K562 (cell line): Measurements from ENCODE around the gene COPS6. TPM values are rescaled to one million over a fixed set of nuclear protein-coding genes. Genes with fewer than 3 reads are reported as not detected.

Experiments used
- CCNT2 ChIP-seq: IDR thresholded peaks from 2 replicates; pipeline ENCODE4 v1.6.1; 2011; ENCODE audit warnings: borderline replicate concordance, low read depth, mild to moderate bottlenecking, moderate library complexity, mixed read lengths, low read length; ENCODE audit not compliant: insufficient read length; ENCODE audit errors: extremely low read depth
- CREM ChIP-seq: IDR thresholded peaks from 2 replicates; pipeline ENCODE4 v1.6.1; 2014; ENCODE audit warnings: antibody characterized with exemption, low read depth
- CUX1 ChIP-seq: fragments of 200-800 bp; sonication (Bioruptor generic); IDR thresholded peaks from 2 replicates; pipeline ENCODE4 v1.6.1; 2016; ENCODE audit warnings: missing genetic modification characterization, missing compliant biosample characterization
- ELF2 ChIP-seq: fragments of 250-450 bp; sonication (Bioruptor Pico); IDR thresholded peaks from 2 replicates; pipeline ENCODE4 v1.5.0; 2021; ENCODE audit warnings: mild to moderate bottlenecking
- ETS1 ChIP-seq: conservative IDR thresholded peaks from 2 replicates; pipeline ENCODE4 v1.6.1; 2011; ENCODE audit warnings: low read depth, mild to moderate bottlenecking, low read length; ENCODE audit not compliant: control insufficient read depth
- HCFC1 ChIP-seq: IDR thresholded peaks from 2 replicates; pipeline ENCODE4 v1.6.1; 2012; ENCODE audit warnings: low read depth, low read length, improper control_type of control experiment
- MAX ChIP-seq: sonication (generic); formaldehyde crosslinking; IDR thresholded peaks from 2 replicates; pipeline ENCODE4 v1.9.0; 2022; ENCODE audit warnings: mild to moderate bottlenecking, missing genetic modification reagents
- MNT ChIP-seq, 2 experiments: fragments of 450-650 bp; conservative IDR thresholded peaks; 2 replicates each; pipeline ENCODE4 v1.6.1; 2017; ENCODE audit warnings: mild to moderate bottlenecking in 2 of 2, moderate library complexity in 2 of 2
- MXI1 ChIP-seq: IDR thresholded peaks from 2 replicates; pipeline ENCODE4 v1.6.1; 2011; ENCODE audit warnings: low read depth, mild to moderate bottlenecking, improper control_type of control experiment, low read length
- POLR2G ChIP-seq: fragments of 200-400 bp; formaldehyde crosslinking; IDR thresholded peaks from 2 replicates; pipeline ENCODE4 v1.6.1; 2017; ENCODE audit warnings: low read depth, mild to moderate bottlenecking, antibody characterized with exemption, low read length, moderate library complexity
- SETDB1 ChIP-seq: IDR thresholded peaks from one replicate; pipeline ENCODE4 v1.6.1; 2012; ENCODE audit warnings: low read length, control low read depth, inconsistent platforms
- SLC30A9 ChIP-seq: fragments of 250-450 bp; sonication (Bioruptor Pico); IDR thresholded peaks from 2 replicates; pipeline ENCODE4 v1.8.0; 2022; ENCODE audit warnings: mild to moderate bottlenecking, moderate library complexity
- SP1 ChIP-seq: sonication (generic); formaldehyde crosslinking; IDR thresholded peaks from 2 replicates; pipeline ENCODE4 v1.8.1; 2022; ENCODE audit warnings: mild to moderate bottlenecking, missing genetic modification reagents
- SRSF1 ChIP-seq: fragments of 200-400 bp; formaldehyde crosslinking; IDR thresholded peaks from 2 replicates; pipeline ENCODE4 v1.6.1; 2017; ENCODE audit warnings: mild to moderate bottlenecking, low read depth, low read length, moderate library complexity
- ZFP1 ChIP-seq: fragments of 450-650 bp; formaldehyde crosslinking; IDR thresholded peaks from 2 replicates; pipeline ENCODE4 v1.4.0; 2020; ENCODE audit warnings: mild to moderate bottlenecking, mixed read lengths
- ZNF444 ChIP-seq: fragments of 250-450 bp; sonication (Bioruptor Pico); IDR thresholded peaks from 2 replicates; pipeline ENCODE4 v1.4.0; 2020; ENCODE audit warnings: mild to moderate bottlenecking, moderate library complexity
- polyA plus RNA-seq, 8 experiments: library from polyadenylated mRNA; depleted of rRNA in 4 of 8; stranded (reverse) in 5 of 8; unstranded in 3 of 8; fragments of >200 nt; fragmentation: Nextera tagmentation in 2 of 8; fragmentation: Illumina TruSeq in 1 of 8; extraction: Ambion mirVana in 2 of 8; extraction: Trizol in 1 of 8; gene quantifications; 2 replicates each; pipeline versions ENCODE4 v1.2.1 to v1.2.3, GENCODE V29; 2011 to 2014; ENCODE audit warnings: inconsistent platforms in 1 of 8, missing spikeins in 1 of 8
- total RNA-seq, 7 experiments: library from RNA; depleted of rRNA in 6 of 7; stranded (reverse); fragments of >200 nt in 6 of 7; fragmentation: Illumina TruSeq in 2 of 7; extraction: Trizol in 2 of 7; gene quantifications; 2 replicates each; pipeline versions ENCODE4 v1.2.1 to v1.2.3, GENCODE V29; 2011 to 2021; ENCODE audit warnings: low replicate concordance in 1 of 7

The COPS6 gene
- total and polyA plus RNA-seq, 9 of the 15 experiments (the other 6 are each of a cell fraction or from before 2014, with no cell fraction given) = 63.0 to 331 (median 168) TPM

GRCh38 chr7:100091411-100092181 is 2.8 kb downstream of the COPS6 start (continued):
- TF ChIP-seq MNT (conservative IDR thresholded peaks at IDR 0.05) = peak; percentile 40 to 60
- TF ChIP-seq CUX1 (CRISPR knock-in tag) = no peak
- TF ChIP-seq CCNT2 = no peak
- no peak for TF ChIP-seq SLC30A9
- no peak for TF ChIP-seq ZFP1 (CRISPR knock-in tag)
- no peak; the same call in 1 of the 2 replicates for TF ChIP-seq SP1 (CRISPR knock-in tag)
- TF ChIP-seq ZNF444 (CRISPR knock-in tag) = 0 out of 2 replicates have a peak, but pooled peaks have one; percentile 36
- no peak for TF ChIP-seq HCFC1
- TF ChIP-seq CREM = 0 out of 2 replicates have a peak, but pooled peaks have one; percentile 12
- TF ChIP-seq ETS1 = no peak
- peak; percentile 75 for TF ChIP-seq POLR2G
- TF ChIP-seq ELF2 = peak; percentile 54; the same call in 1 of the 2 replicates
- TF ChIP-seq MXI1 = peak; percentile 54
- TF ChIP-seq SRSF1 = no peak
- no peak for TF ChIP-seq SETDB1
- peak; percentile 45 for TF ChIP-seq MAX (CRISPR knock-in tag)
